Measurements from ENCODE around the gene UAP1L1.
A peak's percentile ranks its signal among the peaks of the same experiment; 100 is the strongest.
"Not testable (repeated sequence)": the region's sequence is repeated elsewhere in the genome, so short reads cannot be mapped to it uniquely, and the experiment has no call there.

Gene UAP1L1

GRCh38 chr9:137116728-137117127 is 39.4 kb downstream of the UAP1L1 start:
- DNase-seq = no peak

DNA sequence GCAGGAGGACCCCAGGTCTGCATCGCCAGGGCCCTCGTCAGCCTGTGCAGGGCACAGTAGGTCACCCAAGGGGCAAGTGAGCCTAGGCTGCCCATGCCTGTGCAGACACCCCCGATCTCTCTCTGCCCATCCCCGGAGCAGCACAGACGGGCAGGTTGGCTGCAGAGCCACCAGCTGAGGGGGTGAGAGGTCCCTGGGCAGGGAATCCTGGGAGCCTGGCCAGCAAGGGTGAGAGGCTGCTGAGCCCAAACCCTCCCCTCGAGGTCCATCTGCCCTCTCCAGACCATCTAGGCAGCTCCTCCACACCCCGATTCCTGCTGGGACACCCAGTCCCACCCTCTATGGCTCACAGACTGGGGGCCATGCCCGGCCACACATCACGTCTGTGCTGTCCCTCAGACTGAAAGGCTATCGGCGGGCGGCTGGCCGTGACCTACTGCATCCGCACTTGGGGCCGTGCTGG is 40.0 kb downstream of the UAP1L1 start:
- no peak for DNase-seq

DNA sequence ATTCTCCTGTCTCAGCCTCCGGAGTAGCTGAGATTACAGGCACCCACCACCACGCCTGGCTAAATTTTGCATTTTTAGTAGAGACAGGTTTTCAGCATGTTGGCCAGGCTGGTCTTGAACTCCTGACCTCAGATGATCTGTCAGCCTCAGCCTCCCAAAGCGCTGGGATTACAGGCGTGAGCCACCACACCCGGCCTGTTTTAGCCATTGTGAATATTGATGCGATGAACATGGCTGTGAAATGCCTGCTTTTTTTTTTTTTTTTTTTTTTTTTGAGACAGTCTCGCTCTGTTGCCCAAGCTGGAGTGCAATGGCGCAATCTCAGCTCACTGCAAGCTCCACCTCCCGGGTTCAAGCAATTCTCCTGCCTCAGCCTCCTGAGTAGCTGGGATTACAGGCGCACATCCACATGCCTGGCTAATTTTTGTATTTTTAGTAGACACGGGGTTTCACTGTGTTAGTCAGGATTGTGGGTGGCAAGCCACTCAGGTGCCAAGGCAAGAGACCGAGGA is 40.8 kb downstream of the UAP1L1 start:
- DNase-seq = not testable (repeated sequence)

DNA sequence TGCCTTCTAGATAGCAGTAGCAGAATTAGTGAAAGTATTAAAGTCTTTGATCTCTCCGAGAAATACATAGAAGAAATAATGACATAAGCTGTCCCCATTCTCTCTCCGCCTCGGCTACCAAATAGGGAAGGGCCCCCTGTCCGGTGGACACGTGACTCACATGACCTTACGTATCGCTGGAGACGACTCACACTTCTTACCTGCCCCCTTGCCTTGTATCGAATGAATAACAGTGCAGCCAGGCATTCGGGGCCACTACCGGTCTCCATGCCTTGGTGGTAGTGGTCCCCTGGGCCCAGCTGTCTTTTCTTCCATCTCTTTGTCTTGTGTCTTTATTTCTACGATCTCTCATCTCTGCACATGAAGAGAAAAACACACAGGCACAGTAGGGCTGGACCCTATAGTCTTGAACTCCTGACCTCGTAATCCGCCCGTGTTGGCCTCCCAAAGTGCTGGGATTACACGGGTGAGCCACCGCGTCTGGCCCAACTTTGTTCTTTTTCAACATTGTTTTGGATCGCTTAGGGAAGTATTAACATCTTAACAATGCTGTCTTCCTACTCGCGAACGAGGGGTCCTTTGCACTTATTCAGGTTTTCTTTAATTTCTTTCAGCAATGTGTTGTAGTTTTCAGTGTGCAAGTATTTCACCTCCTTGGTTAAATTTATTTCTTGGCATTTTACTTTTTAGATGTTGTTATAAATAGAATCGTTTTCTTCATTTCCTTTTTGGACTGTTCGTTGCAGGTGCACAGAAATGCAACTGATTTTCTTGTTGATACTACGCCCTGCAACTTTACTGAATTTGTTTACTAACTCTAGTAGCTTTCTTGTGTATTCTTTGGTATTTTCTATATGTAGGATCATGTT is 44.8 kb downstream of the UAP1L1 start:
- not testable (repeated sequence) for DNase-seq

- not testable (repeated sequence) for DNase-seq
These were observed 45.6 kb downstream of the UAP1L1 start for GRCh38 chr9:137122796-137123467.

- DNase-seq = no peak
These were observed 46.1 kb downstream of the UAP1L1 start for GRCh38 chr9:137123468-137123837.

DNA sequence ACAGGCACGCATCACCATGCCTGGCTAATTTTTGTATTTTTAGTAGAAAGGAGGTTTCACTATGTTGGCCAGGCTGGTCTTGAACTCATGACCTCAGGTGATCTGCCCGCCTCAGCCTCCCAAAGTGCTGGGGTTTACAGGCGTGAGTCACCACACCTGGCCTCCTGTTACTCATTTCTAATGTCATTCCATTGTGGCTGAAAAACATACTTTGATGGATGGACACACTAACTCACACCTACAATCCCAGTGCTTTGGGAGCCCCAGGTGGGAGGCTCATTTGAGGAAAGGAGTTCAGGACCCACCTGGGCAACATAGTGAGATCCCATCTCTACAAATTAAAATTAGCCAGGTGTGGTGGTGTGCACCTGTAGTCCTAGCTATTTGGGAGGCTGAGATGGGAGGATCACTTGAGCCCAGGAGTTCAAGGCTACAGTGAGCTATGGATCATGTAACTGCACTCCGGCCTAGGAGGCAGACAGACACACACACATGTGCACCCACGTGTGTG is 46.7 kb downstream of the UAP1L1 start:
- not testable (repeated sequence) for DNase-seq

DNA sequence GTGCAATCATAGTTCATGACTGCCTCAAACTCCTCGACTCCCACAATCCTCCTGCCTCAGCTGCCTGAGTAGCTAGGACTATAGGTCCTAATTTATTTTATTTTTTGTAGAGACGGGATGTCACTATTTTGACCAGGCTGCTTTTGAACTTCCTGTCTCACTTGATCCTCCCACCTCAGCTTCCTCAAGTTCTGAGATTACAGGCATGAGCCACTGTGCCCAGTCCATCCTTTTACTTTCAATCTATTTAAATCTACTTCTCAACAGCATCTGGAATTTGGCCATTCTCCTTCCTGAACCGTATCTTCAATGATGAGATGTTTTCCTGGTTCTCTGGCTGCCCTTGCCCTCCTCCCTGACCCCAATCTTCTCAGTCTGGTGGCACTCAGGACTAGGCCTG is 49.5 kb downstream of the UAP1L1 start:
- DNase-seq = no peak

DNA sequence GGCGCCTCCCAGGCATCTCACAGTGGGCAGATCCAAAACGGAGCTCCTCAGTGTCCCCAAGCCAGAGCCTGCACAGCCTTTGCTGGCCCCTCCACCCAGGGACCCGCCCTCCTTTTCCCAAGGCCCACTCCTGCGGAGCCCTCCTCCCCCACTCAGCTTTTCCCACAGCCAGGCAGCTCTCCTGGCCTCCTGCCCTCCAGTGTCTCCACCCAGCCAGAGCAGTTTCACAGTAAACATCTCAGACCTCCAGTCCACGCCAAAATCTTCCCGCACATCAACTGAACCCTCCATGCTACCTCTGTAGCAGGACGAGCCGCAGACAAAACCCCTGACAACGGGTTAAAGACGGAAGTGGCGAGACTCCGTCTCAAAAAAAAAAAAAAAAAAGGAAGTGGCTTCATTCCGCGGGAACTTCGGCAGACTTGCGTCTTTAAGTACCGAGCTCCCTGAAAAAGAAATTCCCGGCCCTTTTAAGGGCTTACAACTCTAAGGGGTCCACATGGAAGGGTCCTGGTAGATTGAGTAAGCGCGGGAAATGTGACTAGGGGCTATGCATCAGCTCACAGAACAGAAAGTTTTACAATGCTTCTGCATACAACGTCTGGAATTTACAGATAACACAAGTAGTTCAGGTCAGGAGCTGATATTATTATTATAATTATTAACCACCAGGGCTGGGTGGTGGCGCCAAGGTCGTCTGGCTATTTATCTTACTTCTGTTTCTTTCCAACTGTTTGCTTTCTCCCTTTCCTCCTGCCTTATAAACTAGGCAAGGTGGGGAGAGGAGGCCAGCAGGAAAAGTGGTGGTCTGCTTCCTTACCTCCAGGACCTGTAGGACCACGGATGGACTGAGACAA is 50.2 kb downstream of the UAP1L1 start:
- peak; percentile 71 for DNase-seq

DNA sequence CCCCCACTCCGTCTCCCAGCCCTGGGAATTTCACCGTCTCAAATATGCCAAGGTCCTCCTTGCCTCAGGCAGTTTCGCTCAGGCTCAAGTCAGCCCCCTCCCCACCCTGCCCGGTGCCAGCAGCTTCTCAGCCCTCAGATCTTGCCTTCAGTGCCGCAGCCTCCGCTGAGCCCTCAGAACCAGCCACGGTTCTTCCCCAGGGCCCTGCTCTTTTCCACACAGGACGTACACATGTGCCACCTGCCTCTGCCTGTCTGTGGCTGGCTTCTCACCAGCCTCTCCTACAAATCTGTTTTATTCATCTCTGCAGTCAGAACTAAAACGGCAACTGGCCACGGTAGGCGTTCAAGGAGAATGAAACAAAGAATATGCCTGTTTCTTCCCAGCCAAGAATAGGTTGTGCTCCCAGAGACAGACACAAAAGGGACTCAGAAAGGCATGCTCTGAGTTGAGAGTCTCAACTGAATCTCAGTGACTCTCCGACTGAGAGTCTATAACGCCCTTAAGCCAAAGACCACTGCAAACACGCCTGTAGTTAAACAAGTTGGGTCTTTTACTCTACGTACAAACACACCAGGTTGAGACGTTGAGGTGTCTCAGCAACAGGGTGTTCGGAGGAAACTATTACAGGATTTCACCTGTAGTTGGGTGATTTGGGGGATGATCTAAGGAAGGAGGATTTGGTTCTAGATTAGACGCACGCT is 51.0 kb downstream of the UAP1L1 start:
- DNase-seq = no peak

- DNase-seq = no peak
These were observed 51.6 kb downstream of the UAP1L1 start for GRCh38 chr9:137128862-137129455.

DNA sequence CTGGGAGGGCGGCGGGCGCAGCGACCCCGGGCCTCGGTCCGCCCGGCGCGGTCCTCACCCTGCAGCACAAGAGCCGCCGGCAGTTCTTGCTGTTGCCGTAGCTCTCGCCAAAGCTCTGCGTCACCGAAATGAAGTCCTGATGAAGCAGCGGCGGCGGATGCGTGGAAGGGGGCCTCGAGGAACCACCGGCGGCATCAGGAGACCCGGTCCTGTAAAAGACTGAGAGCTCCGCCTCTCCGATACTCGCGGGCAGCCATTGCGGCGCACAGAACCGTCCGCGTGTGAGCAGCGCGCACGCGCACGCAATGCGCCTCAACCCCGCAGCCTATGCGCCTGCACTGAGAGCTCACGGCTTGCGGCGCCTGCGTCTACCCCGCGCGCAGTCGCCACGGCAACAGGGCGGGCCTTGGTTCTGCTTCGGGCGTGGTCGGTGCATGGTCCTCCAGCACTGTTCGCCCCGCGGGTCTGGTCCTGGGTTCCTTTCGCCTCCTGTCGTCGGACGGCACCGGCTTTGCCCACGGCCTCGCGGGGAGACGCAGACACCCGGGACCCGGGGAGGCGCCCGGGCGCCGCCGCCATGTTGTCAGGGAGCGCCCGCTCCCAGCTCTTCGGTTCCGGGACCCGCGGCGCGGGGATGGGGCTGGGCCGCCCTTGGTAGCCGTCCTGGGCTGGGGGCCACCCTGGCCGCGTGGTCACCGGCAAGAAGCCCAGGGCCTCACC is 52.3 kb downstream of the UAP1L1 start:
- peak; percentile 67 for DNase-seq

DNA sequence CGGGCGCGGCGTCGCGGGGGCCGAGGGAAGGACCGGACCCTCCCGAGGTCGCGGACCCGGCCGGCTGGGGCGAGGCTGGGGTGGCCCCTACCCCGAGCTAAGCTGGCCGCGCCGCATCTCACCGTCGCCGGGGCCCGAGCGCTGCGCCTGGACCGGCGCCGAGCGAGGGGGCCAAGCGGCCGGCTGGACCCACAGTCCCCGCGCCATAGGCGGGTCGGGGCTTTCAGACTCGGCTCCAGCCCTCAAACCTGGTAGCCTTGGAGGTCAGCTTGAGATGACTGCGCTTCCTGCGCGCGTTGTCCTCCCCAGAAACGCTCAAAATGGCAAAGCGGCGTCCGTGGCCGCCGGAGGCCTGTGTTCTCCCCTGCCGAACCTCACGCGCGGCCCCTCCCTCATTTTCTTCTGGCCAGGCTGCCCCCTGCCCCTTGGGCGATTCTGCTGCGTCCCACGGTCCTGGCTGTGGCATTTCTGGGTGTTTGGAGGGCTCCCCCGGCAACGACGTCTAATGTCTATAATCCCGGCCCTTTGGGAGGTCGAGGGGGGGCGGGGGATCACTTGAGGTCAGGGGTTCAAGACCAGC is 52.9 kb downstream of the UAP1L1 start:
- no peak for DNase-seq

All from DMS79 (cell line).